Muscle of leg (tissue), 11 donors: ENCODE results near the gene FKBP5. TPM values are rescaled to one million over a fixed set of nuclear protein-coding genes. Genes with fewer than 3 reads are reported as not detected.
A peak's percentile ranks its signal among the peaks of the same experiment; 100 is the strongest.

Experiments used
- DNase-seq: peaks from one replicate; pipeline ENCODE4 v3.0.0; 2013
- H3K27ac ChIP-seq: one replicate; pipeline ENCODE4 v1.5.1; 2013; ENCODE audit warnings: mild to moderate bottlenecking, low read length, control low read depth
- H3K27me3 ChIP-seq: one replicate; pipeline ENCODE4 v1.6.1; 2013; ENCODE audit warnings: low read length; ENCODE audit not compliant: control insufficient read depth, insufficient read depth
- H3K36me3 ChIP-seq: one replicate; pipeline ENCODE4 v1.6.1; 2013; ENCODE audit warnings: low read length; ENCODE audit not compliant: control insufficient read depth, insufficient read depth
- H3K4me1 ChIP-seq: one replicate; pipeline ENCODE4 v1.6.1; 2013; ENCODE audit warnings: low read length; ENCODE audit not compliant: control insufficient read depth, insufficient read depth
- H3K4me3 ChIP-seq: one replicate; pipeline ENCODE4 v1.5.1; 2013; ENCODE audit warnings: low read length, control low read depth
- H3K9me3 ChIP-seq: replicated peaks from 2 replicates; pipeline ENCODE4 v1.6.1; 2013; ENCODE audit warnings: low read depth, low read length; ENCODE audit not compliant: control insufficient read depth
- WGBS: methylation state at CpG from one replicate; pipeline ENCODE4 v1.1.5; 2013; ENCODE audit warnings: missing lambda C conversion rate; ENCODE audit not compliant: insufficient coverage; 5-methylcytosine and 5-hydroxymethylcytosine counted together
- polyA plus RNA-seq, 8 donors: library from polyadenylated mRNA; unstranded; fragments of 120-200 nt; gene quantifications; one replicate each; pipeline versions ENCODE4 v1.2.1 to v1.2.3, GENCODE V29; 2013; ENCODE audit warnings: inconsistent platforms in 1 of 8, low replicate concordance in 1 of 8; ENCODE audit not compliant: insufficient read length in 8 of 8, insufficient read depth in 1 of 8
- total RNA-seq: library from RNA; stranded (reverse); fragments of 120-200 nt; gene quantifications from one replicate; pipeline ENCODE4 v1.2.4, GENCODE V29; 2013

The FKBP5 gene
- total and polyA plus RNA-seq, 9 donors: 6.0 to 27.9 (median 18.6) TPM

- DNase-seq: no peak
- 80% methylated on average over 1 of the region's 4 CpGs for WGBS
- no peaks in the 10 kb centered on the region for H3K9me3 ChIP-seq
- peaks cover 52% of the 10 kb centered on the region for H3K4me1 ChIP-seq
- H3K4me3 ChIP-seq: no peak overlapping the region
- no peaks in the 10 kb centered on the region for H3K27me3 ChIP-seq
- H3K36me3 ChIP-seq: no peaks in the 10 kb centered on the region
- no peak overlapping the region for H3K27ac ChIP-seq
Measured at GRCh38 chr6:35724059-35724458, 35.3 kb upstream of the FKBP5 start.

GRCh38 chr6:35723587-35723986 lies 34.9 kb upstream of the FKBP5 start:
- Histone ChIP-seq H3K27me3 (no peaks in the 10 kb centered on the region), H3K9me3 (no peaks in the 10 kb centered on the region), H3K4me3 (no peak overlapping the region), H3K4me1 (peaks cover 52% of the 10 kb centered on the region), H3K27ac (no peak overlapping the region), H3K36me3 (no peaks in the 10 kb centered on the region)
- no CpG with 5 or more reads among the region's 2 CpGs for WGBS
- DNase-seq: no peak

GRCh38 chr6:35722121-35722761 lies 33.5 kb upstream of the FKBP5 start:
- no peaks in the 10 kb centered on the region for H3K27me3 ChIP-seq
- H3K36me3 ChIP-seq: no peaks in the 10 kb centered on the region
- H3K4me3 ChIP-seq: no peak overlapping the region
- H3K9me3 ChIP-seq: no peaks in the 10 kb centered on the region
- H3K4me1 ChIP-seq: peaks cover 53% of the 10 kb centered on the region
- DNase-seq: no peak
- 45% methylated on average over 8 of the region's 10 CpGs for WGBS
- no peak overlapping the region for H3K27ac ChIP-seq

GRCh38 chr6:35719830-35720733 lies 31.4 kb upstream of the FKBP5 start:
- peak; percentile 87 for DNase-seq
- WGBS: 3% methylated on average over 16 of the region's 21 CpGs
- peak overlapping the region; percentile 1 for H3K4me3 ChIP-seq

GRCh38 chr6:35719404-35719829 lies 30.7 kb upstream of the FKBP5 start:
- H3K36me3 ChIP-seq: no peaks in the 10 kb centered on the region
- H3K4me3 ChIP-seq: no peak overlapping the region
- no peak for DNase-seq
- no peaks in the 10 kb centered on the region for H3K27me3 ChIP-seq
- 0% methylated on average over 2 of the region's 5 CpGs for WGBS
- H3K9me3 ChIP-seq: no peaks in the 10 kb centered on the region
- peak overlapping the region; percentile 93 for H3K27ac ChIP-seq
- H3K4me1 ChIP-seq: peaks cover 37% of the 10 kb centered on the region

More at GRCh38 chr6:35719830-35720733, 31.4 kb upstream of the FKBP5 start:
- Histone ChIP-seq H3K4me1 (peaks cover 37% of the 10 kb centered on the region), H3K27ac (peak overlapping the region; percentile 93), H3K9me3 (no peaks in the 10 kb centered on the region), H3K36me3 (no peaks in the 10 kb centered on the region), H3K27me3 (no peaks in the 10 kb centered on the region)

- H3K27ac ChIP-seq: peak overlapping the region; percentile 93
- peaks cover 37% of the 10 kb centered on the region for H3K4me1 ChIP-seq
- WGBS: no CpG with 5 or more reads among the region's 2 CpGs
- H3K27me3 ChIP-seq: no peaks in the 10 kb centered on the region
- no peak overlapping the region for H3K4me3 ChIP-seq
- no peaks in the 10 kb centered on the region for H3K9me3 ChIP-seq
- H3K36me3 ChIP-seq: no peaks in the 10 kb centered on the region
- DNase-seq: no peak
Measured at GRCh38 chr6:35718911-35719381, 30.2 kb upstream of the FKBP5 start.

GRCh38 chr6:35718375-35718736 lies 29.6 kb upstream of the FKBP5 start:
- no peaks in the 10 kb centered on the region for H3K9me3 ChIP-seq
- no peaks in the 10 kb centered on the region for H3K36me3 ChIP-seq
- no peaks in the 10 kb centered on the region for H3K27me3 ChIP-seq
- 60% methylated on average over 1 of the region's 4 CpGs for WGBS
- no peak overlapping the region for H3K4me3 ChIP-seq
- no peak for DNase-seq
- H3K27ac ChIP-seq: peak overlapping the region; percentile 93
- H3K4me1 ChIP-seq: peaks cover 37% of the 10 kb centered on the region

- Histone ChIP-seq H3K4me3 (no peak overlapping the region), H3K9me3 (no peaks in the 10 kb centered on the region), H3K27me3 (no peaks in the 10 kb centered on the region), H3K27ac (peak overlapping the region; percentile 93), H3K36me3 (no peaks in the 10 kb centered on the region), H3K4me1 (peaks cover 37% of the 10 kb centered on the region)
- no peak for DNase-seq
- WGBS: 54% methylated on average over 14 of the region's 19 CpGs
Measured at GRCh38 chr6:35717449-35718374, 29.0 kb upstream of the FKBP5 start.

GRCh38 chr6:35716798-35717197 lies 28.1 kb upstream of the FKBP5 start:
- Histone ChIP-seq H3K36me3 (no peaks in the 10 kb centered on the region), H3K27me3 (no peaks in the 10 kb centered on the region), H3K4me1 (peaks cover 34% of the 10 kb centered on the region), H3K27ac (no peak overlapping the region), H3K9me3 (no peaks in the 10 kb centered on the region), H3K4me3 (no peak overlapping the region)
- WGBS: no CpG with 5 or more reads among the region's 2 CpGs
- no peak for DNase-seq
